ENCODE measurements around the gene CD226. TPM values are rescaled to one million over a fixed set of nuclear protein-coding genes. Genes with fewer than 3 reads are reported as not detected.
"Not testable (repeated sequence)": the region's sequence is repeated elsewhere in the genome, so short reads cannot be mapped to it uniquely, and the experiment has no call there.

The CD226 gene
- polyA plus RNA-seq, 4 donors, result 1.8 to 4.1 (median 3.4) TPM

DNA sequence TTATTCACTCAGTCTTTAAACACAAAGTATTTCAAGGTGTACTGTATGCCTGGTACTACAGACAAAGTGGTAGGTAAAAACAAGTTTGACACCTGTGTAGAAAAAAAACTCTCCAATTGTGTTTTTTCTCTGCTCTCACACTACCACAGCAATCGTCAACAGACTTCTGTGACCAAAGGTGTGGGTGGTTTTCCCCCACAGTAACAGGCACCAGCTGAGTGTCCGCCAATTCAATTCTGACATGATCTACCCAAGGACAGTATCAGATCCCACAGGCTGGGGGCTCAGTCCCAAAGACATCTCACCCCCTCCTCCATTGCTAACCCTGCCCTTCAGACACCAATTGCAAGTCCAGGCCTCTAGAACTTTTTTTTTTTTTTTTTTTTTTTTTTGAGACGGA lies 71.2 kb downstream of the CD226 start:
- DNase-seq (ENCODE audit: low read depth in 4 of 4, low spot score in 3 of 4), result no peak

DNA sequence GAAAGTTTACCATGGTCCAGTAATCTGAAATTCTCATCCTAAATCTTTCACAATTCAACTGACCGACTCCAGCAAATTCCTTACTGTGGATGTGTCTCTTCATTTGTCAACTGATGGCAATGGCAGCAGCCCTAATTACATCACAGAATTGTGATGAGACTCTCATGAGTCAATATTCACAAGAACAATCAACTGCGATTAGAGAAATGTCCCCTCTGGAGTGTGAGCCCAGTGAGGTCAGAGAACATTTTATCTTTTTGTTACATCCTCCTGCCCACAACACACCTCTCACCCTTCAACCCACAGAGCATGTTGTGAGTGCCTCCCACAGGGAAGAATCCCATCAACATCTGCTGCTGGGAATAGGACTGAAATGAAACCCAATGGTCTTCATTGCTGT lies 73.6 kb downstream of the CD226 start:
- no peak for DNase-seq (ENCODE audit: low read depth in 4 of 4, low spot score in 3 of 4)

DNA sequence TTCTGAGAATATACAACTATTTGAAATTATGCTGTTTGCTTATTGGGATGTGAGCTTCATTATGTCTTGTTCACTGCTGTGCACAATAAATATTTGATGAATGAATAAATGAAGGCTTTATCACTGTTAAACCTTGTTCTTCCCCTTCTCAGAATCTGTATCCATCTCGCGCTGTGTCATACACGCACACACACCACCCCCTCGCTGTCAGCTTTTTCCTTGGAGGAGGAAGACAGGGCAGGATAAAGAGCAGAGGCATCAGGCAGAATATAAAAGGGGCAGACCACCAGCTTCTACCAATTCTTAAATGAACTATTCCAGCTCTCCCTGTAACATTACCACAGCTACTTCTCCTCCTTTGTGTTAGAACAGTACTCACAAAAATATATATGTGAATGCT lies 75.0 kb downstream of the CD226 start:
- no peak for DNase-seq (ENCODE audit: low read depth in 4 of 4, low spot score in 3 of 4)

DNA sequence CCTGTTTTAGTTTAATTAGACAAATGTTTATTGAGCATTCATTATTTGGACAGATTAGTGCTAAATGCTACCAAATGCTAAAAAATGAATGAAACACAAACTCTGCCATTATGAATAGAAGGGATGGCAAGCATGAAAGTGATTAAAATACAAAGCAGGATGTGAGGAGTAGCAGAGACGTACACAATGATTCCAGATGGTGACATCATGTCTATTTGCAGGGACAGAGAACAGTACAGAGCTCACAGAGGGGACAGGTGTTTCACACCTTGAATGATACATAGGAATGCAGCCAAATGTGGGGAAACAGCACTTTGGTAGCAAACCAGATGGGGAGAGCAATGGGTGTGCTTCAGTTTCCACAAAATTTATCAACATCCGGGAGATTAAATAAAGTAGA lies 76.3 kb downstream of the CD226 start:
- DNase-seq (ENCODE audit: low read depth in 4 of 4, low spot score in 3 of 4), result no peak

DNA sequence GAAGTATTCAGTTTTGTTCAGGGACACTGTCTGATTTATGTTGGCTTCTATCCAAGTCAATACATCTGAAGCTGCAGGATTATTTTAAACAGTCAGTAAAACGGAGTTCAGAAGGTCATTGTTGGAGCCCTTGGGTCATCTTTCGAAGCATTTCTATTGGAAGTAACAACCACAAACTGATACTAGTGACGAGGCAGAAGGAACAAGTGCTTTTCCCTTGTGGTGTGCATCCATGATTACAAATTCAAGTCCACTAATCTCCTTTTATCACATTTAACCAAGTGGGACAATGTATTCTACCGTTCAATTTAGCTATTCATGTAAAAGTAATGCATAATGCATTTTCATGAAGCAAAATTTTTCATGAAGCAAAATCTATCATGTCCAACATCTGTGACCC lies 76.9 kb downstream of the CD226 start:
- DNase-seq (ENCODE audit: low read depth in 4 of 4, low spot score in 3 of 4), result no peak

DNA sequence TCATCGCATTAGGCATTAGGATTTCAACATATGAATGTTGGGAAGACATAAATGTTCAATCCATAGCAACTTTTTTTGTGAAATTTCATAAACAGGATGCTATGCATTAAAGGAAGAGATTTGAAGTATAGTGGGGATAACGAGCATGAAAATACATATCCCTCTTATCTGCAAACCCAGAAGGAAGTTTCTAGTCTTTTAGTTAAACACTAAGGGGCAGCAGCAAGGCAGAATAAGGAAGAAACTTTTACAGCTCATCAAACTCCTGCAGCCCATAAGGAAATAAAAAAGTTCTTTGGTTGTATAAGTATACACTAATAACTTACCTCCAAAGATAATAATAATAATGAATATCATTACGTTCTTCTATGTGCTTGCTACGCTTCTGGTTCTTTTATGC lies 81.5 kb downstream of the CD226 start:
- DNase-seq (ENCODE audit: low read depth in 4 of 4, low spot score in 3 of 4), result no peak

DNA sequence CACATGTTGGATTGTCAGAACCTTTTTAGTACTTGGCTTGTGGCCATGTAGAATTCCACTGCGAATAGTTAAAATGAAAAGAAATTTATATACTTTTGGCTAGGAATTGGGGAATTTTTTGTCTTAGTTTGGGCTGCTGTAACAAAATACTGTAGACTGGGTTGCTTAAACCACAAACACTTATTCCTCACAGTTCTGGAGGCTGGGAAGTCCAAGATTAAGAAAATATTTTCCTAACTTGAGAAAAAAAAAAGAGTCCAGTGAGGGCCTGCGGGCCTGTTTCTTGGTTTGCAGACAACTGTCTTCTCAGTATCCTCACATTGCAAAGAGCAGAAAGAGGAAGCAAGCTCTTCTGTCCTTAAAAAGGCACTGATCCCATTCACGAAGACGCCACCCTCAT lies 81.9 kb downstream of the CD226 start:
- no peak for DNase-seq (ENCODE audit: low read depth in 4 of 4, low spot score in 3 of 4)

DNA sequence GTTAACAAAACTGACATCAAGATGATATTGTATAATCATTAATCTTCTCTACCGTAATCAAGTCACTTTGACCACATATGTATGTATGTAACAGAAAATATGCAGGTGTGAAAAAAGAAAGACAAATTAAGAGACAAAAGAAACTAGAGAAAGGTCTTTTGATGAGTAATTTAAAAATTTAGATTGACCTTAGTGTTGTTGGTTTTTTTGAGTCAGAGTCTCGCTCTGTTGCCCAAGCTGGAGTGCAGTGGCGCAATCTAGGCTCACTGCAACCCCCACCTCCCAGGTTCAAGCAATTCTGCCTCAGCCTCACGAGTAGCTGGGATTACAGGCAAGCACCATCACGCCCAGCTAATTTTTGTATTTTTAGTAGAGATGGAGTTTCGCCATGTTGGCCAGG lies 82.9 kb downstream of the CD226 start:
- not testable (repeated sequence) for DNase-seq (ENCODE audit: low read depth in 4 of 4, low spot score in 3 of 4)

DNA sequence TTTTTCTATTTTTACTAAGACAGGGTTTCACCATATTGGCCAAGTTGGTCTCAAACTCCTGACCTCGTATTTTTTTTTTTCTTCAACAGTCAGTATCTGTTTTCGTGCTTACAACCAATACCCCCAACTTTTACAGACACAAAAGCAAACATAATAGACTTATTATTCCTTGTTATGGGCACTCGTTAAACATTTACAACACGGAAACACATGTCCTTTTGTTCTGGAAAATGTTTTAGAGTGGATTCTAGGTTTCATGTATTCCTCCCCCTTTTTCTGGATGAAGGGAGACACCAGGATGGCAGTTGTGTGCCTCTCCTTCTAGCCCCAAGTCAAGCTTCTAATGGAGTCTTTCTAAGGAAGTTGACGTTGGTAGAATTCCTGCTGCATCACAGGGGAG lies 88.8 kb downstream of the CD226 start:
- DNase-seq (ENCODE audit: low read depth in 4 of 4, low spot score in 3 of 4), result no peak

DNA sequence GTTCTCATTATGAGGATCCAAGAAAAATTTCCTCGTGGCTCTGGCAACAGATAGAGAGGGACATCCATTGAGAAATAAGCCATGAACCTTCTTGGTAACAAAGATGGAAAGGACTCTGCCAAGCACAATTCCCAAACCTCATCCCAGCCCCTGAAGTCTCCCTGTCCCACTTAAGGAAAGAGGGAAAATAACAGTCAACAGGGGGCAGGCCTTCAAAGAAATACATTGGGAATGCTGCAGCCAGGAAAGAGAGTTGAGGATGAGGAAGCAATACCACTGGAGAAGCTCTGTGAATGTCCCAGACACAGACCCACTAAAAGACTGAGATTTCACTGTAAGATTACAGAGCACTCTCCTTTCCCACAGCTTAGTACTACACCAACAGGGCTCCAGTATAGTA lies 93.2 kb downstream of the CD226 start:
- no peak for DNase-seq (ENCODE audit: low read depth in 4 of 4, low spot score in 3 of 4)

DNA sequence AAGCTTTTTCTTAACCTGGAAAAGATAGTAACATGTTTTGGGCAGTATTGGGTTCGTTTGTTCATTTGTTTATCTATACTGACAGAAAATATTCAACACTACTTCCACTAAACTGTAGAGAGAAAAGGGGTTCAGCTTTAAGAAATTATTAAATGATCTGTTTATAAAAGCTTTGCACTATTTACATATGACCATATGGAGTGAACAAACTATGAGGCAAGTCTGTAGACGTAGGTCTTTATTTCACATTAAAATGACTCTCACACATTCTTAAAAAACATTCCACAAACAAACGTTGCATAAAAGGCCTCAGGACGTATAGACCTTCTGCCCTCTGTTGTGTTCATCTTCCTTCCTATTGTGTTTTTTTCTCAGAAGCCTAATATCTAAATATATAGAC lies 94.6 kb downstream of the CD226 start:
- no peak for DNase-seq (ENCODE audit: low read depth in 4 of 4, low spot score in 3 of 4)

DNA sequence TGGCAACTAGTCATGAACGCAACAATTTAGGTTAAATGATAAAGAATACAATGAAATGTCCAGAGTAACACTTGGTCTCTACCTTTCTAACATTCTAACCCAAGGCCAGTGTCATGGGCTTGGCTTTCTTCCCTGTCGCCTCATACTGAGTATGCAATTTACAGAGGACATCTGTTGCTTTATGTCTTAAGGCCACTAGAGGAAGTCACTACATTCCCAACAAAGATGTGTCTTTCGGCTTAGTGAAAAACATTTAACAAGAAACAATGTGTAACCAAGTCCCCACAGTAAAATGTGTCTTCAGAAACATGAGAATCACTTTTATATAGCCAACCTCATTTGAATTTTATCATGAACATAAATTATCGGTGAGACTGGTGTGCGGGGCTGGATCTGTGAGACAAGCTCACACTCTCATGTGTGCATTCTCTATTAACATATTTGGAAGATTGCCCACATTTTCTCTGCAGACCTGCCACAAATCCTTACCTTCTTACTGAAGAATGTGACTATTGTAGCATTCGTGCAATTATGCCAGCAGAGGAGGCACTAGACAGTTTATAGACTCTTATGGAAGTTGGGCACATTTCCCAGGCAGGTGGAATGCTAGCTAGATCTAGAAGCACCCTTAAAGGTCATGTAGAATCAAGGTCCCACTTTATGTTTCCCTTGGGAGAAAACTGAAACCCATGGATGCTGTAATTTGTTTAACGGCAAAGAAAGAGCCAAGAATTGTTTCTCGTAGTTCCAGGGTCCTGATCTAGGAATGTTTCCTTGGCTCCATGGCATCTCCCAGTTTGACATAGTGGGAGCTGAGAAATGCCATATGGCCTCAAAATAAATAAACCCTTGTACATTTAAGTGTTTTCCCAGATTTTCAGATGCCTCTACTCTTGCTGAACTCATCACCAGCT lies 101.8 kb downstream of the CD226 start:
- DNase-seq (ENCODE audit: low read depth in 4 of 4, low spot score in 3 of 4), result no peak

DNA sequence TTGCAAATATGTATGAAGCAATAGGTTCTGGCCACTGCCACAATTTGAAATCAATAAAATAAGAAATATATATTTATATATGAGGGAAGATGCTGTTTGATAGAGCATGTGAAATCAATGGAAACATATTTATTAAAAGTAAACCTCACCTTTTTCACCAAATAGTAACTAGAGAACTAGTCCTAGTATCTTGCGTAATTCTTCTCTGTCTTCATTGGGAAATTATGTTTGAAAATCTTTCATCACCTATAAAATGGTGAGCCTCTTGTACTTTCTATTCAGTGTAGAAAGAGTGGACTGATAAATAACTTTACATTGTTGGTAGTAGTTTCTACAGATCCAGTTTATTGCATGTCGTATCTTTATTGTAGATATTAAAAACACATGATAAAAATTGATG lies 103.0 kb downstream of the CD226 start:
- no peak for DNase-seq (ENCODE audit: low read depth in 4 of 4, low spot score in 3 of 4)

DNA sequence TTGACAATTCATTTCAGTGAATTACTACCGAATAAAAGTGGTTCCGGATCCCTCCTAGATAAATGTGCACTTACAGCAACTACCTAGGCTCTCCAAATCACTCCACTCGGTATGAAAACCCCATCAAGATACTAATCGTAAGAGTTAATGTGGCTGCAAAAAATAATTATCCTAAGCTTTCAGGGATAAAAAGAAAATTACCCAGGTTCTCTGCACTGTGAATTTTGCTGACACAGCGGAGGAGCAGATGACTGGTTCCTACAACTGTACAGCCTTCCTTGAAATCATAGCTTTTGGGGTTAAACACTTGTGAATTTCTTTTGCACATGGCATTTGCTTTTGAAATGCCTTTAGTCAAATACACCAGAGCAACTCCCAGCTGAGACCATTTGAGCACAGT lies 104.7 kb downstream of the CD226 start:
- DNase-seq (ENCODE audit: low read depth in 4 of 4, low spot score in 3 of 4), result no peak

DNA sequence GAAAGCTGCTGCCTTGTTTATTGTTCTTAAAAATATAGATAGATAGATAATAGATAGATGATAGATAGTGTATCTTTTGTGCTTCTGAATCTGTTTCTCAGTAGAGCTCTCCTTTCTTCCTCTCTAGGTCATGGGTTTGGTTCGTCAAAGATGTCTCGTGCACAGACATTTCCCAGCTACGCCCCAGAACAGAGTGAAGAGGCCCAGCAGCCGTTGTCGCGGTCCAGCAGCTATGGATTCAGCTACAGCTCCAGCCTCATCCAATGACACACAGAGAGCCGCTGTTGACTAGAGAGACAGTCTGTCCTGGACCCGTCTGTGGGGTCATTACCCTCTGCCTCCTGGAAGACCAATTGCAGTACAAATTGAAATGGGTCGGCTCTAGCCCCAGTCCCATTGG lies 106.6 kb downstream of the CD226 start:
- DNase-seq (ENCODE audit: low read depth in 4 of 4, low spot score in 3 of 4), result no peak

DNA sequence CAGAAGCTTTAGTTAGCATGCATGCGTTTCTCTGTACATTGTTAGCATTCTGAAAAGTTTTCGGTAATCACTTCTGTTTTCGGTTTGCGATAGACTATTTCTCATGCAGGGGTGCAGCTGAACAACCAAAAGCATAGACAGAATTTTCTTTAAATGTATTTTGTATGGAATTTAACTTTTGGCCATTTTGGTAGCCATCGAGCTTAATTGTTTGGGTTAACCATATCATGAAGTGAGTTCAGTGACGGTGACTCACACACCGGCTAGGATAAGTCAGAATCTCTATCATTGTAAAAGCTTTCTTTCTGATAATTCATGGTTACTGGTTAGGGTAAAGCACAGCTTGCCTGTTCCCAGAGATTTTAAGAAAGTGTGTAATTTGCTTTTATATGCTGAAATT lies 107.2 kb downstream of the CD226 start:
- no peak for DNase-seq (ENCODE audit: low read depth in 4 of 4, low spot score in 3 of 4)

DNA sequence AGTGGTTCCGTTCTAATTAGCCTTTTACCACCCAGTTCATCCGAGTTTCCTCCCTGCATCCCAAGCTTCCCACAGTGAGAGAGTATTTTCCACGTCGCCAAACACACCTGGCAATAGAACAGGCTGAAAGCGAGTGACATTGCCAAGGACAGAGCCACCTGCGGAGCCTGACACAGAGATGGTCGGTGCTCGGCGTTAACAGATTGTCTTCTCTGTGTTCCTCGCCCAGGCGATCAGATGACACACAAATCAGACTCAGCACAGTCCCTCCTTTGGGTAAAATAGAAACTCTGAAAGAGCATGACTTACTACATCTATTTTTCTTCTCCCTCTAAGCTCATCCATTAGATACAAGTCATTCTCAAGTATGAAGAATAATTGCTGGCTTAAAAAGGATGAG lies 107.7 kb downstream of the CD226 start:
- no peak for DNase-seq (ENCODE audit: low read depth in 4 of 4, low spot score in 3 of 4)

DNA sequence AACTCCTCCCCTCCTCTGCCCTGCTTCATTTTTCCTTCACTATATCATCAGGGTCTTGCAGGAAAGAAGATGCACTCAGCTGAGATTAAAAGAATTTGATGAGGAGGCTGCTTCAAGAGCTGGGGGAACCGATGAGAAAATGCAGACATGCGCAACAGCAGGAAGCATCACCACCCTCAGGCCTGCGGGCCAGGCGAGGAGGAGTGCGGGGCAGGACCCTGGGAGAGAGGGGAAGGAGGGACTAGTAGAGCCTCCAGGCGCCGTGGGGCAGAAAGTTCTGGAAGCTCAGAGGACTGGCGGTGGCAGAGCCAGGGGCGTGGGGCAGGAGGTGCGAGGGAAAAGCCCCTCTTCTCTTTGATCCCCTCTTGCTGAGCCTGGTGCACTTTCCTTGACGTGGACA lies 108.2 kb downstream of the CD226 start:
- no peak for DNase-seq (ENCODE audit: low read depth in 4 of 4, low spot score in 3 of 4)

DNA sequence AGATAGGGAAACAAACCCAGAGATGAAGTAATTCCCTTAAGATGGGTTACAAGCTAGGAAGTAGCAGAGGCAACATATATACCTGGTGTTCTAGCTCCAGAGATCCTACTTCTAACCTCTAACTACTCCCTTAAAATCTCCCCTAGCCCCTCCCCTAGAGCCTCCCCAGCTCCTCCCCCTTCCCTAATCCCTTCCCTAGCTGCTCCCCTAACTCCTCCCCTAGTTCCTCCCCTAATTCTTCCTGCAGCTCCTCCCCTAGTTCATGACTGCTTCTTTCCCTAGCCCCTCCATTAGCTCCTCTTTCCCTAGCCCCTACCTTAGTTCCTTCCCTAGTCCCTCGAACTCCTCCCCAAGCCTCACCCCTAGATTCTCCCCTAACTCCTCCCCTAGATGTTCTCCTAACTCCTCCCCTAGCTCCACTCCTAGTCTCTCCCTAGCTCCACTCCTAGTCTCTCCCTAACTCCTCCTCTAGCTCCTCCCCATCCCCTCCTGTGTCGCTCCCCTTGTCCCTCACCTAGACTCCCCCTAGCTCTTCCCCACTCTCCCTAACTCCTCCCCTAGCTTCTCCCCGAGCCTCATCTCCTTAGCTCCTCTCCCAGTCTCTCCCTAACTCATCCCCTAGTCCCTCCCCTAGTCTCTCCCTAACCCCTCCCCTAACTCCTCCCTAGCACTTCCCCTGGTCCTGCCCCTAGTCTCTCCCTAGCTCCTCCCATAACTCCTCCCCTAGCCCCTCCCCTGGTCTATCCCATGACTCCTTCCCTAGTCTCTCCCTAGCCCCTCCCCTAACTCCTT lies 108.9 kb downstream of the CD226 start:
- no peak for DNase-seq (ENCODE audit: low read depth in 4 of 4, low spot score in 3 of 4)

DNA sequence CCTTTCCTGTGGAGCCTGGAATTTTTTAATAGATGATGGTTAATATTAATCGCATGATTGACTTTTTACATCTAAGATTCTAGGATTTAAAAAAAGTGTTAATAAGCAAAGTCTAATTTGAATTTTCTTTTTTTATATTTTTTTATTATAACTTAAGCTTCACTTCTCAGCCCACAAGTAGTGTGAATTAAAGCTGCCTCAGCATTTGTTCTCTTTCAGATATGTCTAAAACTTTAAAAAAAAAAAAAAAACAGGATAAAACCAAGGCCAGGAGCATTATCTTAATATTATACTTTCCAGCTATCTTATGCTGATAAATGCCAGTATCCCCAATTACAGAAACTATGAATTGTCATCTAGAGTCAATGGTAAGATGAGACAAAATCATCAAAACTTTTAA lies 109.7 kb downstream of the CD226 start:
- no peak for DNase-seq (ENCODE audit: low read depth in 4 of 4, low spot score in 3 of 4)

DNA sequence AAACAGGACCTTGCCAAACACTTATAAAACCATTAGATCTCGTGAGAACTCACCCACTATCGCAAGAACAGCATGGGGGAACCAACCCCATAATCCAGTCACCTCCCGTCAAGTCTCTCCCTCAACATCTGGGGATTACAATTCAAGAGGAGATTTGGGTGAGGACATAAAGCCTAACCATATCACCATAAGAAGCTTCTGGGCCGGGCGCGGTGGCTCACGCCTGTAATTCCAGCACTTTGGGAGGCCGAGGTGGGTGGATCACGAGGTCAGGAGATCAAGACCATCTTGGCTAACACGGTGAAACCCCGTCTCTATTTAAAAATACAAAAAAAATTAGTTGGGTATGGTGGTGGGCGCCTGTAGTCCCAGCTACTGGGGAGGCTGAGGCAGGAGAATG lies 112.7 kb downstream of the CD226 start:
- not testable (repeated sequence) for DNase-seq (ENCODE audit: low read depth in 4 of 4, low spot score in 3 of 4)

DNA sequence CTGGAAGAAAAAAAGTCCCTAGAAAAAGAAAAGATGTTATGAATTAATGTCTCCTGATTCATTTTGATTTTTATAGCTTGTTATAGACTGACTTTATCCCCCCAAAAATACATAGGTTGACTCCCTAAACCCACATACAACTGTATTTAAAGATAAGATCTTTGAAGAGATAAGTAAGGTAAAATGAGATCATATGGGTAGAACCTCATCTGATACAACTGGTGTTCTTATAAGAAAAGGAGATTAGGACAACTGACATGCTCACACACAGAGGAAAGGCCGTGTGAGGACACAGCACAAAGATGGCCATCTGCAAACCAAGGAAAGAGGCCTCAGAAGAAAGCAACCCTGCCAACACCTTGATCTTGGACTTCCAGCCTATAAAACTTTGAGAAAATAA lies 117.5 kb downstream of the CD226 start:
- no peak for DNase-seq (ENCODE audit: low read depth in 4 of 4, low spot score in 3 of 4)

All from right renal pelvis (tissue), 4 donors.